SKM-1 (cell line): ENCODE results near the gene RGL1.
"Not testable (repeated sequence)": the region's sequence is repeated elsewhere in the genome, so short reads cannot be mapped to it uniquely, and the experiment has no call there.

Source experiments
- DNase-seq: peaks from one replicate; lab custom pipeline; 2025; ENCODE audit not compliant: unreplicated experiment; lab: John Stamatoyannopoulos, UW

The RGL1 gene

DNA sequence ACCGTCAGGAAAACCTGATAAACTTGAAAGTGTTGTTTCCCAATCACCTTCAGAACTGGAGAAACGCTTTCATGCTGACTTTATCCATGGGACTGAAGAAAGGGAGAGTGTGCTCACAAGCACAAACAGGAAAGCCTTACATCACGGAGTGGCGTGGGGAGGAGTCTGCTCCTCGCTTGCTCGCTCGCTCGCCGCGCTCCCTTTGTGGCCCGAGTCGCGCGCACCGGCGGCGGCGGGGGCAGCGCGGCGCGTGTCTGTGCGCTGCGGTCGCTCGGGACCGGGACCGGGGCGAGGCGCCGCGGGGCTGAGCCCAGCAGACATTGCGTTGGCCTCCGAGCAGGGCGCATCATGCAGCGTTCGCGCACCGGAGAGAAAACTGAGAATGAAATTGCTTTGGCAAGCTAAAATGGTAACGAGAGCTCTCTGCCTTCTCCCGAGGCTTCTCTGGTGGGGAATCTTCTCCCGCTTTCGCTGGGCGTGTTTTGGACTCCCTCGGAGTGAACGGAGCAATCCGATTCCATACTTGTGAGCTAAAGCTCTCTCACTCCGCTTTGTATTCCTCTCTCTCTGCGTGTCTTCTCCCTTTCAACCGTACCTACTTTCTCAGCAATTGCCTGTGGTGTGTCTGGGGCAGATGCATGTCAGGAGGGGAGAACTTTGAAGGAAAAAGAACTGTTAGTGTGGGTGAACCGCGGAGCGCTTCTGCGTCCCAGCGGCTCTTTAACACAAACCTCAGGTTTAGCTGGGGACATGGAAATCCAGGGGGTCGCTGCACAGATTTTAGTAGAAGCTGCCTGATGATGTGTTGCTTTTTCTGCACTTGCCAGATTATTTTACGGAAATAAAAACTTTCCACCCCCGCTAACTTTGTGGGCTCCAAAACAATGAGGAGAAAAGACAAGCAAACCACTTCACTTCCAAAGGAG, at the start of gene RGL1:
Gene RGL1, plus strand, starts transcription at position 205 of the 926 bp plus-strand sequence. Its CDS starts 178 bp downstream, at position 383.
- DNase-seq, result no peak

DNA sequence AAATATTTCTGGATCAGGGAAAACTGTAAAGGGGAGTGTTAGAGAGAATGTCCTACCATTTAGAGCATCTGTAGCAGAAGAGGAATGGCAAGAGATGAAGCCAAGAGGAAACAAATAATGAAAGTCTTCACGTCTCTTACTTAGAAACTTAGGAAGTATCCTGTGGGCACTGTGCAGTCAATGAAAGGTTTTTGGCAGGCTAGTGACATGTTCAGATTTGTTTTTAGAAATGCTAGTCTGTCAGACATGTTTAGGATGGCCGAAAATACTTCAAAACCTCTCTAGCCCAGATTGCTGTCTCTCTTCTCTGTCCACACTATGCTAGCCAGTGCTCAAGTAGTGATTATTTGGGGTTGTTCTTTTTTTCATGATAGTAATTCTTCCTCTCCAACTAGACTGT, 48.6 kb upstream of the RGL1 start:
- DNase-seq, result no peak

DNA sequence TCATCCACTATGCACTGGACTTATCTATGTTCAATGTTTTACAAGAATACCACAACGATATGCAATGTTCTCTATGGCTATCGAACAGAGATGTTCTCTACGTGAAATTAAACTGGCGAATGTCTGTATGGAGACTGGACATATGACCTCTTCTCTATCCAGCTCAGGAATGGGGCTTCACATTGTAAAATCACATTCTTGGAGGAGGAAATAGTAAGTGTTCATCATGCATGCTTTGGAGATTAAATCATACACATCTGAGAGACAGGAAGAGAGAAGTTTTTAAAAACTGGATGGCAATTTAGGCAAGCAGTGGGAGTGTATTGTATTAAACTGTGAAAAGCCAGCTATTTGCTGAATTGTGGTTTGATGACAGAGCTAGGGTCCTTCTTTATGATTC, 47.9 kb upstream of the RGL1 start:
- DNase-seq, result no peak

DNA sequence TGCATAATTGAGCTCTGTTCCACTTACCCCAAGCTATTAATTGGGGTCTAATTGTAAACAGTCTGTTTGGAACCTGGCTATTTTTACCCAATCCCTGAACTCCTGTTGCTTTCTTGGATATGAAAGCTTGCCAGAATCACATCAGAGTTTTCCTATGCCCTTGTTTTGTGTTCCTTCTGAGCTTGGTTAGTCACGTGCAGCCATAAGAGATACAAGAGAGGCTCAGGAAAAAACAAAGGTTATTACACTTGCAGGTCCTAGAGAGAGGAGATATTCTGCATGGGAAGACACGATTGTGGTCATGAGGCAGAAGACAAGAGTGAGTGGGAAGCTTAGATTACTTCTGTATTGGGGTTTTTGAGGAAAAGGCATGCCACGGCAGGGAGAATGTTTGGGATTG, 46.0 kb upstream of the RGL1 start:
- DNase-seq, result no peak

DNA sequence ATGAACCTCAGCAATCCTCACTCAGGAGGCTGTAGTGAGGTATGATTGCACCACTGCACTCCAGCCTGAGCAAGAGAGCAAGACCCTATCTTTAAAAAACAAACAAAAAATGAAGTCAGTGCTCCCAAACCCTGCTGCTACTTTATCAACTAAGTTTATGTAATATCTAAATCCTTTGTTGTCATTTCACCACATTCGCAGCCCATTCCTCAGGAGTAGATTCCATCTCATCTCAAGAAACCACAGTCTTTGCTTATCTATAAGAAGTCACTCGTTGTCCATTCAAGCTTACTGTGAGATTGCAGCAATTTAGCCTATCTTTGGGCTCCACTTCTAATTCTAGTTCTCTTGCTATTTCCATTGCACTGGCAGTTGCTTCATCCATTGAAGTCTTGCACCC, 44.3 kb upstream of the RGL1 start:
- no peak for DNase-seq

DNA sequence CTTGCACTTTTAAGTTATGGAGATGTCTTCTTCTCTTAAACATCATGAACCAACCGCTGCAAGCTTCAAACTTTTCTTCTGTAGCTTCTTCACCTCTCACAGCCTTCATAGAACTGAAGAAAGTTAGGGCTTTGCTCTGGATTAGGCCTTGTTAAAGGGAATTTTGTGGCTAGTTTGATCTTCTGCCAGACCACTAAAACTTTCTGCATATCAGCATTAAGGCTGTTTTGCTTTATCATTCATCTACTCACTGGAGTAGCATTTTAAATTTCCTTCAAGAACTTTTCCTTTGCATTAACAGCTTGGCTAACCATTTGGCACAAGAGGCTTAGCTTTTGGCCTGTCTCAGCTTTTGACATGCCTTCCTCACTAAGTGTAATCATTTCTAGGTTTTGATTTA, 43.0 kb upstream of the RGL1 start:
- no peak for DNase-seq

DNA sequence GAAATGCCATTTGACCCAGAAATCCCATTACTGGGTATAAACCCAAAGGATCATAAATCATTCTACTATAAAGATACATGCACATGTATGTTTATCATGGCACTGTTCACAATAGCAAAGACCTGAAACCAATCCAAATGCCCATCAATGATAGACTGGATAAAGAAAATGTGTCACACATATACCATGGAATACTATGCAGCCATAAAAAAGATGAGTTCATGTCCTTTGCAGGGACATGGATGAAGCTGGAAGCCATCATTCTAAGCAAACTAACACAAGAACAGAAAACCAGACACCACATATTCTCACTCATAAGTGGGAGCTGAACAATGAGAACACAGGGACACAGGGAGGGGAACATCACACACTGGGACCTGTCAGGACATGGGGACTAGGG, 42.1 kb upstream of the RGL1 start:
- not testable (repeated sequence) for DNase-seq

DNA sequence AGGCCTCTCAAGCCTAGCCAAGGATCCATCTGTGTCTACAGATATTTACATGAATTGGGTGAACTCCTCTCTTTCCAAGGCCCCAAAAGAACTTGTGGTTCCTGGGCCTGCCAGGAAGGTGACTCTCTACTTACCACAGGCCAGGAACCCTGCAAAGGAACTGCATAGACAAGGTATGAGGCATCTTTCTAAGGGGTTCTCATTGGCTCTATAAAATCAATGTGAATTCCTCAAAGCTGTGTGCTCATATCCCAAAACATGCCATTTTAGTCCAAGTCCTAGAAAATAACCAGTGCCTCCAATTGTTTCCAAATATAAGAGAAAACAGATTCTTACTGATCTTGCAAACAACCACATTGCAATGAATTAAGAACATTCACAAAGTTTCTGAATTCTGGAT, 39.9 kb upstream of the RGL1 start:
- no peak for DNase-seq

DNA sequence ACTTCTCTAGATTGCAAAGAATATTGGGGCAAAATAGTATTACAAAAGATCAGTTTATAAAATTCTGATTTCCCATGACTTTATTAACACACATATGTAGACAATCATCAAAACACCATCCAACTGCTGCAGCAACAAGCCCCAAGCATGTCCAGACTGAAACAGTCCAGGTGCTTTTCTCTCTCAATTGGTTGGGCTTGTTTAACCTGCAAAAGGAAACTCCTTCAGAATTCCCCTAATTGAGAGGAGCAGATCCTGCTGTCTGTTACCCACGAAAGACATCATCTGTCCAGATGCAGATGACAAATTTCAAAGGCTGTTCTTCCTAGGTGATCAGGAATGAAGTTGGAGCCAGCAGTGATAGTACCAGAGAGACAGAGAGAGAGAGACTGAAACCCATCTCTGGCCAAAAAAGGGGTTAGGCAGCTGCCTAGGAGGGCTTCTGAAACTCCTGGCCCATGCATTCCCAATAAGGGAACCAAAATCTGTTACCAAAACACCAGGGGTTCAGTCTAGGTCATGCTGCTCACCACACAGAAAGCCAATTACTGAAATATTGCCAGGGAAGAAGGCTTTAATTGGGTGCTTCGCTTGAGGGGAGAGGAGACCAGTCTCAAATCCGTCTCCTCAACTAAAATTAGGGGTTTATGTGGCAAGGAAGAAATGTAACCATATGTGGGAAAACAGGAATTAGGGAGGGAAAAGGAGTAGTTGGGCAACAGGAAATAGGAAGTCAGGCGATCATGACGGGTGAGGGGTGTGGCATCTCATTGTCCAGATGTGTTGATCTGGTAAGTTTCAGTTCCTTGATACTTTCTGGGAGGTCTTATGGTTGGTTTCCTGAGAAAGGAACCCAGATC, 34.7 kb upstream of the RGL1 start:
- DNase-seq, result no peak

DNA sequence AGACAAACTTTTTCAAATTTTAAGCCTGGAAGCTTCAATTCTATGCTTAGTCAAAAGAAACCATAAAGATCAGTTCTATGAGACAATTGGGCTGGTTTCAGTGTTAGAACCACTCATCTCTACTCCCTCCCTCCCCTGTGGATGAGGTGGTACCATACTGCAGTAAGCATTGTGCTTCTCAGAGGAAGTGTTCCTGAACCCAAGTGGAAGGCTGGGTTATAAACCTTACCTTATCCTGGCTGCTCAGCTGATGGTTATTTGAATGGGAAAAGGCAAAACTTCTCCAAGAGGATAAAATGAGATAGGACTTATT, 34.1 kb upstream of the RGL1 start:
- no peak for DNase-seq

DNA sequence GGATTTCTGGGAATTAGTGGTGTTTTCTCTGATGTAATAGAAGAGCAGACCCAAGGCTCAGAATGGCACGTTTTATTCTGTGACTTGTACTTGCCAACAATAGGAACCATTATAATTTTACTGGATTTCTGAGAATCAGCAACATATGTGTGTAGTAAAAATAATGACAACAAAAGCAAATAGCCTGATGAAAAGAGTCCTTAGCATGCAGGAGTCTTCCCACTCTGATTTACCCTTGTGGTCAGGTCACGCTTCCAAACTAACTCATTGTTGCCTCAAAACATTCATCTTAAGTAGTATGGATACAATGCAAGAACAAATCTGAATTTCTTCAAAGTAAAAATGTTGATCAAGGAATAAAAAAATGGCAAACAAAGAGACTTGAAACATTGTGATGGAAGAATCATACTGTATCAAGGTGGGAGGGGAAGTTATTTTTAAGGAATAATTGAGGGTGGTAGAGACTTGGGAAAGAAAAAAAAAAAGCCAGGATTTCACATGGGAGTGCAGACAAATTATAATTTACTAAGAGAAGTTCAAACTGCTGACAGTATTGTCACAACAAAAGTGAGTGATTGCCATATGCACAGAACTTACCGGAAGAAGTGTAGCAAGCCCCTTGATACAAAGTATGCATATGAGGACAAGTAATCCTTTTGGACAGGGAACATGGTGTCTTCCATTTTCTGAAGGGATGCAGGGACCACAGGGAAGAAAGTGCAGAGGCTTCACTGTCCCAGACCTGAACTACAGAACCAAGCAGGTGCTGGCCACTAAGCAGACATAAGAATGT, 31.2 kb upstream of the RGL1 start:
- no peak for DNase-seq

DNA sequence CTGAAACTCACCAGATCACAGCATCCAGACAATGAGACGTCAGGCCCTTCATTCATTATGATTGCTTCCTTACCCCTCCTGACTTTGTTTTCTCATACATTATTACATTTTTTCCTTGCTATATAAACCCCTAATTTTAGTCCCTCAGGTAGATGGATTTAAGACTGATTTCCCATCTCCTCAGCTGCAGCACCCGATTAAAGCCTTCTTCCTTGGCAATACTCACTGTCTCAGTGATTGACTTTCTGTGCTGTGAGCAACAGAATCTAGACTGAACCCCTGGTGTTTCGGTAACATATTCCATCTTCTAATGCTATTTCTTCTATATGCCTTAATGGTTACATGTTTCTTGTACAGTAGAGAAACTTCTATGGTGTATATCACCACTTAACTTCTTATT, 30.0 kb upstream of the RGL1 start:
- no peak for DNase-seq

DNA sequence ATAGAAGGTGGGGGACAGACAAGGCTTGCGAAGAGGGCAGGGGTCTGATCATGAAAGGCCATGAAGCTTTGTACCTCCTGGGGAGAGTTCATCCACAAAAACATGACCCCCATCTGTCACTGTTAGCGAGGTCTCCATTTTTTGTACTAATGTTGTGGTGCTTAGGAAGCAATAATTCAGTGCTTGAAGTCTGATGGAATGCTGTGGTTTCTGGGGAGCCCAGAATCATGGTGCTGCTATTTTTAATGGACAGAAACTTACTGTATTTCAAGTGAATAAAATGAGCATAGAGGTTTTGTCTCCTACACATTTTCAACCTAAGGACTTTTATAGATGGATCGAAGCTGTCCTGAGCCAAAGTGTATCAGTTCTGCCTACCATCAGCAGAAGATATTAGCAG, 28.2 kb upstream of the RGL1 start:
- DNase-seq, result no peak

DNA sequence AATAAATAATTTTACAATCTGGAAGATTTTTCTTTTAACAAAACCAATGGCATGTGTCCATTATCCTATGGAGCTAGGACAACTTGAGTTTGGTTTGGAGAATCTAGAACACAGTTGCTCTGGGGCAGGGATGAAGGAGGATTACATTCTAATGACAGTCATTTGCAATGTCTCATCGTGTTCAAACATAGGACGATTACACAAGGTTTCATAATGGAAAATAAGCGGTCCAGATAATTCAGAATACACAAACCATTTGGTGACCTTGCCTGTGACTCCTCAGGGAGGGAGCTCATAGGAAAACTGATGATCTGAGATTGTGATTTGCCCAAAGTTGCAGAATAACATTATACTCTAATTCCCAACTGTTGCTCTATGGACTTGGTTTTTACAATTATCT, 27.6 kb upstream of the RGL1 start:
- DNase-seq, result no peak

DNA sequence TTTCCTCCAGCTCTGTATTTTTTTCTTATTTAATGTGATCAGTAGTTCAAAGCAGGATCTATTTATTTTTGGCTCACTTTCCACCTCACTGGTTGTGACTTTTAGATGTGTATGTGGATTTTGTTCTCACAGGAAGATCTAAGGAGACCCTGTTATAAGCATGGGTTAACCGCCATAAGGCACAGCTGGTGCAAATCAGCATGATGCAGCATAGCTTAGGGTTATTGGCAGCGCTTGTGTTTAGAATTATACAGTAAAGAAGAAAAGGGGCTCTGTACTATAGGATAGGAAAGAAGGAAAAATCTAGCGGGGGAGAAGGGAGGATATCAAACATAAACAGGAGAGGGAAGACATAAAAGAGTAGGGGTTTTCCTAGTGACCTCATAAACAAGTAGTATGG, 26.9 kb upstream of the RGL1 start:
- no peak for DNase-seq

DNA sequence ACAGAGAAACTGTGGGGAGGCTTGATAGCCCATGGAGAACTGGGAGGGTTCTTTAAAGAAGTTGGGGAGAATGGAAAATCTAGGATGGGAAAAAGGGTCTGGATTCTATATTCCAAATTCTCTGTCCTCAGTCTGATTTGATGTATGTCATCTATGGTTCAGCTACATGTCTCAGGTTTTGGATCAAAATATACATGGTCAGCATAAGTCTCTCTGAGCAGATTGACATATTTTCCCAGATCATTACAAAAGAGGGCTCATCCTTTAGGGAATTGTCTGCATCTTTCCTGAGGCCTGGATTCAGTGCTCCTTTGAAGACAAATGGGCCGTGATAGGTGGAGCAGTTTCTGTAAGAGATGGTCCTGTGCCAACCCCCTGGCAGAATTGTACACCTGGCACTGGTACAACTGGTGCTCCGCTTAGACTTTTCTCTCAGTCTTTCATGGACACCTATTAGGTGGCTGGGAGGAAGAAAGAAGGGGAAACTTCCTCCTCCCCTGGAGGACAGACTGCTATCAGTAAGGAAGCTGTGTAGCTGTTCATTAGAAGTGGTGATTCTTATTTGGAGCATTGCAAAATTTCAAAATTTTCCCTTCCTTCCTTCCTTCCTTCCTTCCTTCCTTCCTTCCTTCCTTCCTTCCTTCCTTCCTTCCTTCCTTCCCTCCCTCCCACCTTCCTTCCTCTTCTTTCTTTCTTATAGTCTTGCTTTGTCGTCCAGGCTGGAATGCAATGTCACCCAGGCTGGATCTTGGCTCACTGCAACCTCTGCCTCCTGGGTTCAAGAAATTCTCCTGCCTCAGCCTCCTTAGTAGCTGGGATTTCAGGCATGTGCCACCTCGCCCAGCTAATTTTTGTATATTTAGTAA, 26.1 kb upstream of the RGL1 start:
- no peak for DNase-seq

DNA sequence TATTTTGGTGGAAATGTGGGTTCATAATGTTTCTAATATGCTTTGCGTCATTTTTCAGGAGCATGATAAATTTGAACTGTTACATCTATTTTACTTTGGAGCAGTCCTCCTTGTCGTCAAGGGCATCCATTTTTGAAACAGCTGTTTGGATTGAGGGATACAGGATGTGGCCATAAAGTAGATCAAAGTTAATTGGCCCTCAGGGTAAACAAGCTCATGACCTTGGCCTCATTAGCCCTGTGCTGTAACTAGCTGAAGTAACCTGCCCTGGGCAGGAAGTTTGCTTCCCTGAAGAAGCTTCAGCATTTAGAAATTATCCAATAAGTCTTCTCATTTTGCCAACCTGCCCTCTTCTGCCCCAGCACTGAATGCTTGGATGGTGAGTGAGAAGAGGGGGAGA, 24.8 kb upstream of the RGL1 start:
- DNase-seq, result no peak

DNA sequence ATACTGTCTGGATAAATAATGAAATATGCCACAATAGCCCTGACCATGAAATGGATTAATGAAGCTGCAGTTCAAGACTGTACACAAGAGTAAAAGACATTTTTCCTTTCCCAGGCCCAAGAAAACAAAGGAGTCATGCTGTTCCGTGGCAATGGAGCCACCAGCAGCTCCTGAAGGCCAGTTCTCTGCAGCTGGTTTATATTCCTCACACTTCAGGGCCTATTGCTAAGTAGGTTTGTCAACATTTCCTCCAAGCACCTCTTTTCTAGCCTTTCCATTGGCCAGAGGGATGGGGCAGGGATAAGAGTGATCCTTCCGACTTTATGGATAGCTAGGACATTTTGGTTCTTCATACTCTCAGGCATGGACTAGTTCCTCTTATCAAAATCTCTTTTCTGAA, 24.2 kb upstream of the RGL1 start:
- DNase-seq, result no peak

DNA sequence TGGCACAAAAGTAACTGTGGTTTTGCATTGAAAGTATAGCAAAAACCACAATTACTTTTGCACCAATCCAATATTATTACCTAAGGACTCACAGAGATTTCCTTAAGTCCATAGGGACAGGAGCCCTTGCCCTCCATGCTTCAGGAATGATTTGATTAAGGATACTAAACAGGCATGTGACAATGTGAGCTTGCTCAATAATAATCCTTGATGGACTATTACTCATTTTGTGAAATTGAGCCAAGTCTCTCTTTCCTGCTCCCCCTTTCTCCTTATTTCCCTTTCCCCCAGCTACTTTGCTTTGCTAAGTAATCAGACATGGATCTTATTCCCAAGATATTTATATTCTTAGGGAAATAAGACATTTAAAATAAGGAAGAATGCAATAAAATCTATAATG, 21.6 kb upstream of the RGL1 start:
- no peak for DNase-seq

DNA sequence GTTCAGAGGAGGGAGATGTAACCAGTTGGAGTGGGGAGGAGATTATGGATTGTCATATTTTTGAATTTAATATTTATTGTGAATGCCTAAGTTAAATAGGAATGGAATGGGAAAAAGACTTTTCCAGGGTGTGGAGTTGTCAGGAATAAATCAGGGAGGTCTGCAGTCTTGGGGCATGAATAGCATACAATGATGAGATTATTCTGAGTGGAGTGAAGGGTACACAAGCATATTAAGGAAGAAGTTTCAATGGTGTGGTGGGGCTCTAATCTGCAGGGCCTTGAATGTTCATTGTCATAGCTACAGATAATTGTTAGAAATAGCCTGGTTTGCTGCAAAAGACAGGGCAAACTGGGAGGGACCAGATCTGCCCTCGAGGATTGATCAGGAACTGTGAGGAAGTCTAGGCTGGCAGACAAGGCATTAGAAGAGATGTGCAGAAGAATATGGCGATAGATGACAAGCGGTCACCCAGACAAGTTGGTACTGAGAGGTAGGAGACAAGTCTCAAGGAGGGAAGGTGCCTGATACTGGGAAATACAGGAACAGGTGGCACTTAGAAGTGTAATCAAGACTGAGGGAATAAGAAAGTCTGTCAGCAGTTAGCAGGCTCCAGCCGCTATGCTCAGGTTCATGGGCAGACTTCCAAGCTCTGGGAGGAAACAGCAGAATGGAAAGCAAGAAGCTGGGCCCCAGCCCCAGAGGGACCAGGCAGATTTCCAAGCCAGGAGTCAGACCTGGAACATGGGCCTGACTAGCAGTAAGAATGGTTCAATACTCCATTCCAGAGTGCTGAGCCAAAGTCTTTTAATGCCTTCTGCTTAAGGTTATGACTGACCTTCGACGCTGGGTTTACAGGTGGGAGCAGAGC, 20.9 kb upstream of the RGL1 start:
- no peak for DNase-seq
